Pulmonary artery endothelial cell (primary cell): Measurements from ENCODE around the gene ADORA2B. TPM values are rescaled to one million over a fixed set of nuclear protein-coding genes. Genes with fewer than 3 reads are reported as not detected.
"Not testable (repeated sequence)": the region's sequence is repeated elsewhere in the genome, so short reads cannot be mapped to it uniquely, and the experiment has no call there.

ENCODE experiments used
- DNase-seq: peaks from one replicate; pipeline ENCODE4 v3.0.0-alpha.2; 2011; ENCODE audit warnings: low read depth, low spot score
- total RNA-seq: library from RNA; depleted of rRNA; stranded (reverse); fragments of >200 nt; gene quantifications from 2 replicates; pipeline ENCODE4 v1.2.3, GENCODE V29; 2014

Gene ADORA2B
- total RNA-seq, 1 donor from 2014 or later: 8.0 TPM

DNA sequence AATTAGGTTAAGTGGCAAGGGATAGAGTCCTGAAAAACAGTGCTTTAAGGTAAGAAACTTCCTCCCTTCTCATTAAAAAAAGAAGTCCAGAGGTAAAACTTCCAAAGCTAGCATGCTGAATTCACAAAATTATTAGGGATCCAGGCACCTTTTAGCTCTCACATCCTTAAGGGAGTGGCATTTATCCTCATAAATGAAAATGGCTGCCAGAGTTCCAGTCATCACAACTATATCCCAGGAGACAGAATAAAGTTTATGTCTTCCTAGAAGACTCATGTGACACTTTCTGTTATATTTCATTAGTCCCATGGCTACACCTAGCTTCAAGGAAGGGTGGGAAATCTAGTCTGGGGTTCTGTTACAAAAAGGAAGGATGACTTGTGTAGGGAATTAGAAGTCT is 23.3 kb upstream of the ADORA2B start:
- DNase-seq: no peak

DNA sequence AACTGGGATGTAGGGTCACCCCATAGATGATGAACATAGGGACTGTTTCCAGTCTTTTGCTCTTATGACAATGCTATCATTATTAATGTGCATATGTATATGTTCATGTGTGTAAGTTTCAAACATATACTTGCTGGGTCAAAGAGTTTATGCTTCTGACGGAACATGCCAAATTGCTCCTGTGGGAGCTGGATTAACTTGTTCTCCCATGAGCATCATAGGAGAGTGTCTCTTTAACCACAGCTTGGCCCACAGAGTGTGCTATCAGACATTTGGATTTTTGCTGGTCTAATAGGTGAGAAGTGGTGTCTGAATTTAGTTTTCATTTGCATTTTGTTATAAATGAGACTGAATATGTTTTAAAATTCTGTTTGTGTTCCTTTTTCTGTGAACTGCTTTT is 22.3 kb upstream of the ADORA2B start:
- DNase-seq: no peak

DNA sequence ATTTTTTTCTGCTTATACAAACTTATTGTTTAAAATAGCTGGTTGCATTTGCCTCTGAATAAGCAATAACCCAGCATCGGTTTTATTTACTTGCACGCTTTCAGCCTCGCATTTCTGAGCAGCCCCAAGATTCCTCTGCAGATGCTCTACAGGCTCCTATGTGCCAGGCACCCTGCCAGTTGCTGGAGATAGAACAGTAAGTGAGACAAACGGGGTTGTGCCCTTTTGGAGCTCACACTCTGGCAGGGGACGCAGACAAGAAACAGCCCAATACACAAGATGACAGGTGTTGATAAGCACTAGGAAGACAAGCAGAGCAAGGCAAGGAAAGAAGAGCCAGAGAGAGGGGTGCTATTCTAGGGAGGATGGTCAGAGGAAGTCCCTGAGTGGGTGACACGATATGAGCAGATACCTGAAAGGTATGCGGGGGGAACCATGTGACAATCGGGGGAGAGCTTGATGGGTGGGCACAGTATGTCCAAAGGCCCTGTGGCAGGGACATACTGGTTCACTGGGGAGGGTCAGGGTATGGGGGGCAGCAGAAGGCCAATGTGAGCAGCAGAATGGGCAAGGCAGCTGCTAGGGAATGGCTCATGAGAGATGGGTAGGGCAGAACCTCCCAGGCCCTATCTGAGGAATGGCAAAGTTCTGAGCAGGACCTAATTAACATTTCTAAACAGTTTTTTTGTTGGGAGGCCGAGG is 18.7 kb upstream of the ADORA2B start:
- DNase-seq: no peak

DNA sequence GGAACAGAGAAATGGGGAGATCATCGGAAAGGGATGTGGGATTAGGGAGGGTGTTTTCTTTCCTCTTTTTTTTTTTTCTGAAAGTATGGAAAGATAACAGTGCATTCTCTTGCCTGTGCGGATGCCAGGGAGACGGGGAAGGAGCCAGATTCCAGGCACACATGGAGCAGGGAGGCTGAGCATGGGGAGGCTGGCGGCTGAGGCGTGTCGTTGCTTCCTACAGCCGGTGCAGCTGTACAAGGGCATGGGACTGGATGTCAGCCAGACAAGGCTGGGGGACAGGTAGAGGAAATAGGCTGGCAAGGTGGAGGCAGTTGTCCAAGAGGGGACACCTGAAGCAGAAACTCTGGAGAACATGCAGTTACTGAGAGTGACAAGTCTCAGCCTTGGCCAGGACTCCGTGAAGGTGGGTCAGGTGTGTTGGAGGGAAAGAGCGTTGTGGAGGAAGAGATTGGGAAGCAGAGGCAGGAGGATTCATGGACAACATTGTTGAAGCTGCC is 16.6 kb upstream of the ADORA2B start:
- DNase-seq: no peak

GRCh38 chr17:15929941-15930340 is 15.0 kb upstream of the ADORA2B start:
- DNase-seq: no peak

- no peak for DNase-seq
Measured at GRCh38 chr17:15930426-15930825, 14.5 kb upstream of the ADORA2B start.

GRCh38 chr17:15931394-15931793 is 13.5 kb upstream of the ADORA2B start:
- DNase-seq: no peak

DNA sequence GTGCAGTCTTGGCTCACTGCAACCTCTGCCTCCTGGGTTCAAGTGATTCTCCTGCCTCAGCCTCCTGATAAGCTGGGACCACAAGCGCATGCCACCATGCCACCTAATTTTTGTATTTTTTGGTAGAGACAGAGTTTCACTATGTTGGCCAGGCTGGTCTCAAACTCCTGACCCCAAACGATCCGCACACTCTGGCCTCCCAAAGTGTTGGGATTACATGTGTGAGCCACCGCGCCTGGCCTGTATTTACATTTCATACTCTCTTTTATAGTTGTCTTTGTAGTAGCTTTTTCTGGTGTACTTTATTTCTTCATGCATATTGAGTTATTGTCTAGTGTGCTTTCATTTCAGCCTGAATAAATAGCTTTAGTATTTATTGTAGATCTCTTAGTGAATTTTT is 10.1 kb upstream of the ADORA2B start:
- no peak for DNase-seq

DNA sequence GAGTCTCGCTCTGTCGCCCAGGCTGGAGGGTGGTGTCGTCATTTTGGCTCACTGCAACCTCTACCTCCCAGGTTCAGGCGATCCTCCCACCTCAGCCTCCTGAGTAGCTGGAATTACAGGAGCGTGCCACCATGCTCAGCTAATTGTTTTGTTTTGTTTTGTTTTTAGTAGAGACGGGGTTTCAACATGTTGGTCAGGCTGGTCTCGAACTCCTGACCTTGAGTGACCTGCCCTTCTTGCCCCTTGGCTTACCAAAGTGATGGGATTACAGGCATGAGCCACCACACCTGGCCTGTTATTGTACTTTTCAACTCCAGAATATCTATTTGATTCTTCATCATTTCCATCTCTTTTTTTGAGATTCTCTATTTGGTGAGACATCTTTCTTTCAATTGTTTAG is 9.0 kb upstream of the ADORA2B start:
- DNase-seq: no peak

DNA sequence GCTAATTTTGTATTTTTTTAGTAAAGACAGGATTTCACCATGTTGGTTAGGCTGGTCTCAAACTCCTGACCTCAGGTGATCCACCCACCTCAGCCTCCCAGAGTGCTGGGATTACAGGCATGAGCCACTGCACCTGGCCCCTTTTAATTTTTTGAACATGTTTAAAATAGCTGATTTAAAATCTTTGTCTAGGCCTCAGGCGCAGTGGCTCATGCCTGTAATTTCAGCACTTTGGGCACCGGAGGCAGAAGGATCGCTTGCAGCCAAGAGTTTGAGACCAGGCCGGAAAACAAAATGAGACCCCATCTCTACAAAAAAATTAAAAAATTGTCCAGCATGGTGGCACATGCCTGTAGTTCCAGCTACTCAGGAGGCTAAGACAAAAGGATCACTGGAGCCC is 8.4 kb upstream of the ADORA2B start:
- not testable (repeated sequence) for DNase-seq

GRCh38 chr17:15941781-15942180 is 3.1 kb upstream of the ADORA2B start:
- no peak for DNase-seq

DNA sequence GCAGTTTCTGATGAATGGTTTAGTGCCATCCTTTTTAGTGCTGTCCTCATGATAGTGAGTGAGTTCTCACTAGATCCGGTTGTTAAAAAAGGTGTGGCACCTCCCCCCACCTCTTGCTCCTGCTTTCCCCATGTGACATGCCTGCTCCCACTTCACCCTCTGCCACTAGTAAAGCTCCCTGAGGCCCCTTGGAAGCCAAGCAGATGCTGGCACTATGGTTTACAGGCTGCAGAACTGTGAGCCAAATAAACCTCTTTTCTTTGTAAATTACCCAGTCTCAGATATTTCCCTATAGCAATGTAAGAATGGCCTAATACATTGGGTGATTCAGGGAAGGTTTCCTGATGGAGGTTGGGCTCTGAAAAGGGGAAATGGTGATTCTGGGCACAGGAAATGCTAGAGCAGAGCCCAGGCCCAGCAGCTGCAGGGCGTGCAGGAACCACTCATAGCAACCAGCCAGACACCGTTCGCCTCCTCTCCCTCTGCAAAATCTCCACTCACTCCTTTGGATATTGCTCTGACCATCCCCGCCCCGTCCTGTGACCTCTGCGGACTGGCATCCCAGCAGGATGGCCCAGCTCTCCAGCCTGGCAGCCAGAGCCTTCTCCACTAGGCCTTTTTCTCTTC is 2.6 kb upstream of the ADORA2B start:
- DNase-seq: no peak

GRCh38 chr17:15943971-15944758 is 765 bp upstream of the ADORA2B start:
- no peak for DNase-seq

DNA sequence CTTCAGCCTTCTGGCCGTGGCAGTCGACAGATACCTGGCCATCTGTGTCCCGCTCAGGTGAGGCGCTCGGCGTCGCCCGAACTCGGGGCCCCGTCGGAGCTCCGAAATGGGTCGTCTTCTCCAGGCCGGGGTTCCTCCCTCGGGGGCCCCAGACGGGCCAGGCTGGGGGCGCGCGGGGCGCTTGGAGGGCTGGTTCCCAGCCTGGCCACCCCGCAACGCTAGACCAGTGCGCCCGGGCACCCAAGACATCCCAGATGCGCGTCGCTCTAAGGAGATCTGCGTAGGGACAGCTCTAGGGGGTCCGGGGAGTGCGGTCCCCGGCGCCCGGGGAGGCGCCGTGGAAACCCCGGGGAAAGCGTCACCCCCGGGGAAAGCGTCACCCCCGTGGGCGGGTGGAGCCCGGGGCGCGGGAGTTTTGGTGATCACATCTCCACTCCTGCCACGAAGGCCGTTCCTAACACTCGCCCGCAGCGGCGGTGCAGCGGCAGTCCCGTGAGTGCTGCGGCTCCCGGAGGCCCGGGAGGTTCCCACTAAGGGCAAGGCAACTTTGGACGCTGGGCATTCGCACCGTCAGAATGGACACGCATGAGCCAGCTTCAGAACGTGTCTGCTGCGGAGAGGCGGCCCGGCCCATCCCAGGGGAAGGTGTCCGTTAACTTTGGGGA is 729 bp downstream of the ADORA2B start:
- DNase-seq: no peak

DNA sequence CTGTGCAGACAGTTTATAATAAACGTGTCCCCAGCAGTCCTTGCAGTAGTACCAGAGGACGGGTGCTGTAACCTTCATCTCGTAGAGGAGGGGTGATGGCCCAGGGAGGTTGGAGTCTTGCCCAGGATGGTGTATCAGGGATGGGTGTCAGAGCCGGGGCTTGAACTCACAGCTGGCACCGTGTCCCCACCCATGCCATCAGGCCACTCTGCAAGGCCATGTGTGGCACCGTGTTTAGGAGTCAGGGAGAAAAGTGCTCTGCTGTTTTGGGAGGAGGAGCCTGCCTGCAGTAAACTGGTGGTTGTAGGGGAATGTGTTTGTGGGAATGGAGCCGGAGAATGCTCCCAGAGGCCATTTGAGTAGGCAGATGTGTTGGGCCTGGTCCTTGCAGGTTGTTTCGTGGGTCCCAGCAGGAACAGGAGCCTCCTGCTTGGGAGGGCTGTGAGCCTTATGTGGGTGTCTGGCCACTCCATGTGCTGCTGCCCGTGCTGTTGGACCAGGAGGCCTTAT is 1.7 kb downstream of the ADORA2B start:
- DNase-seq: no peak

DNA sequence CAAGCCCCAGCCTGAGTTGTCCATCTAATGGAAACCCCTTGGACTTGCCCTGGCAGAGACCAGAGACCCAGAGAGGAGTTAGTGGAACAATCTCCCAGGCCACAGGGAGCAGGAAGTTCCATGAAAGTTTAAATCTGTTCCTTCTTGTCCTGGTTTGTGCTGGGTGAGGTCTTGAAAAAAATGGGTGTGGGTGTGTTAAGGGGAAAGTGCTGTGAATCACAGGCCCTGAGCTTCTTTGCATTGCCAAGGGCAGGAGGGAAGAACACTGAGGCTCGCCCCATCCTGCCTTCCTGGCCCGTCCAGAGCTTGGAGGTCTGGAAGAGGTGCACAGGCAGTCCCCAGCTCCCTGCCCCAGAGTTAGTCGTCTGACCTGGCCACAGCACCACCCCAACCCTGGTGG is 2.3 kb downstream of the ADORA2B start:
- no peak for DNase-seq

GRCh38 chr17:15947976-15948752 is 3.2 kb downstream of the ADORA2B start:
- no peak for DNase-seq

DNA sequence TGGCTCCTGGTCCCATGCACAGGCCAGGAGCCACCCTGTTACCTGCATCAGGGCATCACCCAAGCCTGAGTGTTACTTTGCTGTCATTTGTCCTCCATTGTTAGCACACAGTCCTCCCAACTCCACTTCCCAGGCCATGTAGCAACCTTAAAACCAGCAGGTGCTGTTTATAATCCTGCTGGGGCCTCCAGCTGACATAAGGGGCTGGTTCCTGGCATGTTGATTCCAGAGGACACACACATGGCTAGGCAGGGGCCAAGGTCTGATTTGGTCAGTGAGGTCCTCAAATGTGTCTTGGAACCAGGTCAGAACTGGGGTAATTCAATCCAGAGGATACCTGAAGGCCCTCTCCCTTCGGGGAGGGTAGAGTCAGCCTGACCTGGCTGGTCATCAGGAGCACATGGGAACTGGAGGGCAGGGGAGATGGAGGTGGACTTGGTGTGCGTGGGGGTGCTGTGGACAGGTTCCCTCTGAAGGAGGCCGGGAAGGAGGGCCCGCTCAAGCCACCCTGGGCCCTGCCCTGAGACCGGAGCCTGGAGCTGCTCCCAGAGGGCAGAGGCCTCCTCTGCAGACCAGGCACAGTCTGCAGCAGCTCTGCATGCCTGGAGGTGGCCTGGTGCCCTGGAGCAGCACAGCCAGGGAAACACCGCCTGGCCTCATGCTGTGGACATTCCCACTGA is 6.6 kb downstream of the ADORA2B start:
- DNase-seq: no peak

- no peak for DNase-seq
Measured at GRCh38 chr17:15952048-15952532, 7.2 kb downstream of the ADORA2B start.
